RWPE2 (cell line): ENCODE results near the gene NOP56.

Source experiments
- ATAC-seq: fragments of 200-7000 bp; cut with Tn5 transposase; 3 replicates; pipeline ENCODE4 v1.9.1; 2021; ENCODE audit warnings: low read depth
- DNase-seq: peaks from one replicate; pipeline ENCODE4 v3.0.0-alpha.2; 2020; ENCODE audit warnings: low spot score
- H3K27ac ChIP-seq: fragments of 450-650 bp; 2 replicates; pipeline ENCODE4 v1.5.1; 2017; ENCODE audit warnings: mild to moderate bottlenecking; ENCODE audit not compliant: poor library complexity, severe bottlenecking
- H3K27me3 ChIP-seq: fragments of 250-450 bp; sonication (Bioruptor Pico); 2 replicates; pipeline ENCODE4 v1.5.1; 2021; ENCODE audit warnings: mild to moderate bottlenecking, moderate library complexity; ENCODE audit not compliant: insufficient read depth, poor library complexity, severe bottlenecking
- H3K36me3 ChIP-seq: fragments of 250-450 bp; sonication (Bioruptor Pico); 2 replicates; pipeline ENCODE4 v1.5.1; 2020; ENCODE audit warnings: low read depth, mild to moderate bottlenecking, moderate library complexity
- H3K4me1 ChIP-seq: fragments of 250-450 bp; sonication (Bioruptor Pico); 2 replicates; pipeline ENCODE4 v1.5.1; 2021; ENCODE audit warnings: mild to moderate bottlenecking, moderate library complexity; ENCODE audit not compliant: insufficient read depth, poor library complexity, severe bottlenecking
- H3K4me3 ChIP-seq: fragments of 250-450 bp; sonication (Bioruptor Pico); 2 replicates; pipeline ENCODE4 v1.5.1; 2021; ENCODE audit warnings: mild to moderate bottlenecking, moderate library complexity; ENCODE audit not compliant: severe bottlenecking
- H3K9me3 ChIP-seq: fragments of 250-450 bp; sonication (Bioruptor Pico); 2 replicates; pipeline ENCODE4 v1.5.1; 2021; ENCODE audit warnings: mild to moderate bottlenecking, moderate library complexity; ENCODE audit not compliant: severe bottlenecking
- TF ChIP-seq, protein P1 (sequence below): fragments of 450-650 bp; IDR thresholded peaks from one replicate; pipeline ENCODE4 v1.5.1; 2017; ENCODE audit warnings: mild to moderate bottlenecking, moderate library complexity; ENCODE audit not compliant: poor library complexity, severe bottlenecking

Gene NOP56

DNA sequence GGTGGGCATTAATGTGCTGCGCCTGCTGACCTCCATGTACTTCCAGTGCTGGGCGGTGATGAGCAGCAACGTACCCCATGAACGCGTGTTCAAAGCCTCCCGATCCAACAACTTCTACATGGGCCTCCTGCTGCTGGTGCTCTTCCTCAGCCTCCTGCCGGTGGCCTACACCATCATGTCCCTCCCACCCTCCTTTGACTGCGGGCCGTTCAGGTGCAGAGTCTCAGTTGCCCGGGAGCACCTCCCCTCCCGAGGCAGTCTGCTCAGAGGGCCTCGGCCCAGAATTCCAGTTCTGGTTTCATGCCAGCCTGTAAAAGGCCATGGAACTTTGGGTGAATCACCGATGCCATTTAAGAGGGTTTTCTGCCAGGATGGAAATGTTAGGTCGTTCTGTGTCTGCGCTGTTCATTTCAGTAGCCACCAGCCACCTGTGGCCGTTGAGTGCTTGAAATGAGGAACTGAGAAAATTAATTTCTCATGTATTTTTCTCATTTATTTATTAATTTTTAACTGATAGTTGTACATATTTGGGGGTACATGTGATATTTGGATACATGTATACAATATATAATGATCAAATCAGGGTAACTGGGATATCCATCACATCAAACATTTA lies 35.2 kb upstream of the NOP56 start:
- DNase-seq = no peak
- Histone ChIP-seq H3K27ac (no peak overlapping the region), H3K9me3 (no peaks in the 10 kb centered on the region), H3K27me3 (no peaks in the 10 kb centered on the region), H3K4me3 (no peak overlapping the region), H3K4me1 (no peaks in the 10 kb centered on the region), H3K36me3 (no peaks in the 10 kb centered on the region)
- TF ChIP-seq, protein P1, sequence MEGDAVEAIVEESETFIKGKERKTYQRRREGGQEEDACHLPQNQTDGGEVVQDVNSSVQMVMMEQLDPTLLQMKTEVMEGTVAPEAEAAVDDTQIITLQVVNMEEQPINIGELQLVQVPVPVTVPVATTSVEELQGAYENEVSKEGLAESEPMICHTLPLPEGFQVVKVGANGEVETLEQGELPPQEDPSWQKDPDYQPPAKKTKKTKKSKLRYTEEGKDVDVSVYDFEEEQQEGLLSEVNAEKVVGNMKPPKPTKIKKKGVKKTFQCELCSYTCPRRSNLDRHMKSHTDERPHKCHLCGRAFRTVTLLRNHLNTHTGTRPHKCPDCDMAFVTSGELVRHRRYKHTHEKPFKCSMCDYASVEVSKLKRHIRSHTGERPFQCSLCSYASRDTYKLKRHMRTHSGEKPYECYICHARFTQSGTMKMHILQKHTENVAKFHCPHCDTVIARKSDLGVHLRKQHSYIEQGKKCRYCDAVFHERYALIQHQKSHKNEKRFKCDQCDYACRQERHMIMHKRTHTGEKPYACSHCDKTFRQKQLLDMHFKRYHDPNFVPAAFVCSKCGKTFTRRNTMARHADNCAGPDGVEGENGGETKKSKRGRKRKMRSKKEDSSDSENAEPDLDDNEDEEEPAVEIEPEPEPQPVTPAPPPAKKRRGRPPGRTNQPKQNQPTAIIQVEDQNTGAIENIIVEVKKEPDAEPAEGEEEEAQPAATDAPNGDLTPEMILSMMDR = no peak
- no peak for ATAC-seq

DNA sequence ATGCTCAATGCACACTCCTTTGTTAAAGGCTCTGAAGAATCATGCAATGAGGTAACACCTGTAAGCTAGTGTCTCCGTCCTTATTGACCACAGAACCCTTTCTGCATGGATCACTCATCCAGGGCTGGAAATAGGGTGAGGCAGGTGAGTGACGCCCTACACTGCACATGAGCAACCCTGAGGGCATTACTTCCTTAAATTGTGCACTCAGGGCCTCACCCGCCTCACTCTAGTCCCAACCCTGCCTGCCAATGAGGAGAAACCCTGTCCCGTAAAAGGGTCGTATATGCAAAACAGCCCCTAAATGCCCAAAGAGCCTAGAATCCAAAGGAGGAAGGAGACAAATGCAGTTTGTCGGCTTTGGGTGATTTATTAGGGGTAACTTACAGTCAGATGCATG lies 33.6 kb upstream of the NOP56 start:
- ATAC-seq (no peak), DNase-seq (no peak)
- TF ChIP-seq, protein P1 = no peak
- H3K27ac ChIP-seq = no peak overlapping the region
- H3K9me3 ChIP-seq = no peaks in the 10 kb centered on the region
- H3K27me3 ChIP-seq = no peaks in the 10 kb centered on the region
- H3K36me3 ChIP-seq = no peaks in the 10 kb centered on the region
- H3K4me3 ChIP-seq = no peak overlapping the region
- H3K4me1 ChIP-seq = no peaks in the 10 kb centered on the region

DNA sequence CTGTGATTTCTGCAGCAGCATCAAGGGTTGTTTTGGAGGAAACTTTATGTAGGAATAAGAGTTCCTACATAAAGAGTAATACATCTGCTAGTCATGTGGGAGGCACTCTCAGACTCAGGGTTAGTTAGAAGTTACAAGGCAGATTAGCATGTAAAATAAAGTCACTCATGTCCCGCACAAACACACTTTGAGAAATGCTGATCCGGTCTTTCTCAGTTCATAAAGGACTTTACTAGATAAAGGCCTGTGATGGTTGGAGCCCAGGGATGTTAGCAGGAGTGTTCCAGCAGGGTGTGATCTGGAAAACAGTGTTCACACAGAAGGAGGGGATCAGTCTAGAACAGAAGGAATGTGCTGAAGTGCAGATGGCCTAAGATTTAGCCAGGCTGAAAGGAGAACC lies 33.1 kb upstream of the NOP56 start:
- H3K4me1 ChIP-seq = no peaks in the 10 kb centered on the region
- ATAC-seq (no peak), DNase-seq (no peak)
- H3K36me3 ChIP-seq = no peaks in the 10 kb centered on the region
- no peaks in the 10 kb centered on the region for H3K27me3 ChIP-seq
- TF ChIP-seq, protein P1 = no peak
- no peak overlapping the region for H3K4me3 ChIP-seq
- no peak overlapping the region for H3K27ac ChIP-seq
- H3K9me3 ChIP-seq = no peaks in the 10 kb centered on the region

DNA sequence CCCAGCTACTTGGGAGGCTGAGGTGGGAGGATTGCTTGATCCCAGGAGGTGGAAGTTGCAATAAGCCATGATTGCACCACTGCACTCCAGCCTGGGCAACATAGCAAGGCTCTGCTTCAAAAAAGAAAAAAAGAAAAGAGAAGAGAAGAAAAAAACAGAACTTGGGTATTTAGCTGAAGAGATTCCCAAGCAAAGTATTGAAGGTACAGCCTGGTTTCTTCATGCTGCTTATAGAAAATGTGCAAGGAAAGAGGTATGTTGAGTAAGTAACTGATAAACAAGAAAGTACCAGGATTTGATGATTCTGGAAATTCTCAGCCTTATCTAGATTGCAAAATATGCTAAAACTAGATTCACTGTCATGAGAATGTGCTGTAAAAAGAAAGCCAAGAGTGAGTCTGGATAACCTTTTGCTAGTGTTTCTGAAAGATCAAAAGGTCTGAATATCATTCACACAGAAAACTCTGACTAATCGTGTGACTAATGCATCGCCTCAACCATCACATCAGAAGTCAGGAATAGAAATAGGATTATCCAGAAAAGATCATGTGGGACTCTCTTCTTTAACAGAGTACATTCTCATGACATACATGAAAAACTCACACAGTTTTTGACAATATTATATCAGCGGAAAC lies 32.4 kb upstream of the NOP56 start:
- no peaks in the 10 kb centered on the region for H3K36me3 ChIP-seq
- H3K4me1 ChIP-seq = no peaks in the 10 kb centered on the region
- ATAC-seq = peak; percentile 50; the same call in 1 of the 3 replicates
- no peak overlapping the region for H3K27ac ChIP-seq
- no peak overlapping the region for H3K4me3 ChIP-seq
- H3K9me3 ChIP-seq = no peaks in the 10 kb centered on the region
- H3K27me3 ChIP-seq = no peaks in the 10 kb centered on the region
- no peak for DNase-seq
- TF ChIP-seq, protein P1 = no peak

DNA sequence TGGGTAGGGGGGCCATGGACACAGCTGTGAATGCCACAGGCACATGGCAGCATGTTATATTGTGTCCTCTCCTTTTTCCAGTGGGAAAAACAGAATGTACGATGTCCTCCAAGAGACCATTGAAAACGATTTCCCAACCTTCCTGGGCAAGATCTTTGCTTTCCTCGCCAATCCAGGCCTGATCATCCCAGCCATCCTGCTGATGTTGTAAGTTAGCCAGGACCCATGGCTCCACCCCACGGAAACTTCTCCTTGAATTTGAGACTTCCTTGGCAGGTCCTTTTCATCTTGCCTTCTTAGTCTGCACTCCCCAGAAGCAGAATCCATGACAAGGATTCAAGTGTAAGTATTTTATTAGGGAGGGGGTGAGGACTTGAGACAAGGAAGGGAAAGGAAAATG lies 28.2 kb upstream of the NOP56 start:
- Histone ChIP-seq H3K27me3 (no peaks in the 10 kb centered on the region), H3K9me3 (no peaks in the 10 kb centered on the region), H3K4me1 (no peaks in the 10 kb centered on the region), H3K4me3 (no peak overlapping the region), H3K36me3 (no peaks in the 10 kb centered on the region), H3K27ac (no peak overlapping the region)
- DNase-seq (no peak), ATAC-seq (no peak)
- TF ChIP-seq, protein P1 = no peak
